Neural cell (in vitro differentiated cells): ENCODE results near the gene SELENOI.

Experiments
- POLR2AphosphoS5 ChIP-seq: IDR thresholded peaks from 2 replicates; pipeline ENCODE4 v1.6.1; 2012
- SMC3 ChIP-seq: fragments of 450-650 bp; conservative IDR thresholded peaks from 2 replicates; pipeline ENCODE4 v1.6.1; 2014; ENCODE audit warnings: antibody characterized with exemption, mild to moderate bottlenecking, moderate library complexity; ENCODE audit not compliant: poor library complexity
- TF ChIP-seq, protein P1 (sequence below): fragments of 450-650 bp; IDR thresholded peaks from 2 replicates; pipeline ENCODE4 v1.5.1; 2014; ENCODE audit warnings: antibody characterized with exemption, mild to moderate bottlenecking, moderate library complexity; ENCODE audit not compliant: poor library complexity, severe bottlenecking

DNA sequence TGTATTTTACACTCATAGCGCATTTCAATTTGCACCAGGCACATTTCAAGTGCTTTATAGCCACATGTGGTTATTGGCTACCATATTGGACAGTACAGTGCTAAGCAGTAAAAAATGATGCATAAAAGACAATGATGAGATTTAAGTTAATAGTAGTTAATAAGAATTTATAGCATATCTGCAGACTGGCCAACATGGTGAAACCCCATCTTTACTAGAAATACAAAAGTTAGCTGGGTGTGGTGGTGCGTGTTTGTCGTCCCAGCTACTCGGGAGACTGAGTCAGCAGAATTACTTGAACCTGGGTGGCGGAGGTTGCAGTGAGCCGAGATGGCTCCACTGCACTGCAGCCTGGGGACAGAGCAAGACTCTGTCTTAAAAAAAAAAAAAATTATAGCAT is 65.5 kb downstream of the SELENOI start:
- TF ChIP-seq SMC3 = no peak
- TF ChIP-seq POLR2AphosphoS5 = no peak
- TF ChIP-seq, protein P1, sequence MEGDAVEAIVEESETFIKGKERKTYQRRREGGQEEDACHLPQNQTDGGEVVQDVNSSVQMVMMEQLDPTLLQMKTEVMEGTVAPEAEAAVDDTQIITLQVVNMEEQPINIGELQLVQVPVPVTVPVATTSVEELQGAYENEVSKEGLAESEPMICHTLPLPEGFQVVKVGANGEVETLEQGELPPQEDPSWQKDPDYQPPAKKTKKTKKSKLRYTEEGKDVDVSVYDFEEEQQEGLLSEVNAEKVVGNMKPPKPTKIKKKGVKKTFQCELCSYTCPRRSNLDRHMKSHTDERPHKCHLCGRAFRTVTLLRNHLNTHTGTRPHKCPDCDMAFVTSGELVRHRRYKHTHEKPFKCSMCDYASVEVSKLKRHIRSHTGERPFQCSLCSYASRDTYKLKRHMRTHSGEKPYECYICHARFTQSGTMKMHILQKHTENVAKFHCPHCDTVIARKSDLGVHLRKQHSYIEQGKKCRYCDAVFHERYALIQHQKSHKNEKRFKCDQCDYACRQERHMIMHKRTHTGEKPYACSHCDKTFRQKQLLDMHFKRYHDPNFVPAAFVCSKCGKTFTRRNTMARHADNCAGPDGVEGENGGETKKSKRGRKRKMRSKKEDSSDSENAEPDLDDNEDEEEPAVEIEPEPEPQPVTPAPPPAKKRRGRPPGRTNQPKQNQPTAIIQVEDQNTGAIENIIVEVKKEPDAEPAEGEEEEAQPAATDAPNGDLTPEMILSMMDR = no peak
